Measurements from ENCODE around the gene CD164L2.

CD164L2 gene

GRCh38 chr1:27335506-27336422 lies 47.4 kb downstream of the CD164L2 start:
- TF ChIP-seq, protein P1, sequence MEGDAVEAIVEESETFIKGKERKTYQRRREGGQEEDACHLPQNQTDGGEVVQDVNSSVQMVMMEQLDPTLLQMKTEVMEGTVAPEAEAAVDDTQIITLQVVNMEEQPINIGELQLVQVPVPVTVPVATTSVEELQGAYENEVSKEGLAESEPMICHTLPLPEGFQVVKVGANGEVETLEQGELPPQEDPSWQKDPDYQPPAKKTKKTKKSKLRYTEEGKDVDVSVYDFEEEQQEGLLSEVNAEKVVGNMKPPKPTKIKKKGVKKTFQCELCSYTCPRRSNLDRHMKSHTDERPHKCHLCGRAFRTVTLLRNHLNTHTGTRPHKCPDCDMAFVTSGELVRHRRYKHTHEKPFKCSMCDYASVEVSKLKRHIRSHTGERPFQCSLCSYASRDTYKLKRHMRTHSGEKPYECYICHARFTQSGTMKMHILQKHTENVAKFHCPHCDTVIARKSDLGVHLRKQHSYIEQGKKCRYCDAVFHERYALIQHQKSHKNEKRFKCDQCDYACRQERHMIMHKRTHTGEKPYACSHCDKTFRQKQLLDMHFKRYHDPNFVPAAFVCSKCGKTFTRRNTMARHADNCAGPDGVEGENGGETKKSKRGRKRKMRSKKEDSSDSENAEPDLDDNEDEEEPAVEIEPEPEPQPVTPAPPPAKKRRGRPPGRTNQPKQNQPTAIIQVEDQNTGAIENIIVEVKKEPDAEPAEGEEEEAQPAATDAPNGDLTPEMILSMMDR (IDR thresholded peaks at IDR 0.05; ENCODE audit: insufficient read depth, missing control alignments) = no peak
- DNase-seq (ENCODE audit: insufficient read length, low spot score) (no peak), FAIRE-seq (no peak)

- DNase-seq (ENCODE audit: insufficient read length, low spot score) (no peak), FAIRE-seq (no peak)
- TF ChIP-seq, protein P1 (IDR thresholded peaks at IDR 0.05; ENCODE audit: insufficient read depth, missing control alignments) = no peak
Measured at GRCh38 chr1:27333717-27334279, 49.3 kb downstream of the CD164L2 start.

- DNase-seq (ENCODE audit: insufficient read length, low spot score) (no peak), FAIRE-seq (no peak)
Measured at GRCh38 chr1:27332536-27333281, 50.4 kb downstream of the CD164L2 start.

DNA sequence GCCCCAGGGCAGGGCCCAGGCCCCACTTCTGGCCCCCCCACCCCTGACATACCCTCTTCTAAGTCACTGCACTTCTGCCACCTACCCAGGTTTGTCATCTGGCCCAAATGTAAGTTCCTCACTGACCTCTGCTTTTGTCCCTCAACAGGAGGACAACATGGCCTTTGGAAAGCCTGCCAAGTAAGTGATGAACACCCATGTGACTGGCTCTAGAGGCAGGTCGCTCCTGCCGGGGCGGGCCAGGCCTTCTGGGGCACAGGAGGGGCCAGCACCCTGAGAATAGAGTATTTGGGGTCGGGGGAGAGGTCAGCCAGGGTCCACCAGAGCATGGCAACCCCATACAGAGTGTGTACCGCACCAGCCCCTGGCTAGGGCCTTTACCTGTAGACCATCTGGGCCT lies 51.2 kb downstream of the CD164L2 start:
- DNase-seq (ENCODE audit: insufficient read length, low spot score) = no peak
- FAIRE-seq = no peak
- TF ChIP-seq, protein P1 (IDR thresholded peaks at IDR 0.05; ENCODE audit: insufficient read depth, missing control alignments) = no peak

More at GRCh38 chr1:27332536-27333281, 50.4 kb downstream of the CD164L2 start:
- TF ChIP-seq, protein P1 (IDR thresholded peaks at IDR 0.05; ENCODE audit: insufficient read depth, missing control alignments) = peak; percentile 57

- FAIRE-seq (no peak), DNase-seq (ENCODE audit: insufficient read length, low spot score) (no peak)
- TF ChIP-seq, protein P1 (IDR thresholded peaks at IDR 0.05; ENCODE audit: insufficient read depth, missing control alignments) = no peak
Measured at GRCh38 chr1:27331426-27331825, 51.7 kb downstream of the CD164L2 start.

GRCh38 chr1:27330786-27331185 lies 52.3 kb downstream of the CD164L2 start:
- DNase-seq (ENCODE audit: insufficient read length, low spot score) (no peak), FAIRE-seq (no peak)
- TF ChIP-seq, protein P1 (IDR thresholded peaks at IDR 0.05; ENCODE audit: insufficient read depth, missing control alignments) = no peak

All from D721Med (cell line).